HepG2 (cell line): ENCODE results near the gene FAAP20. TPM values are rescaled to one million over a fixed set of nuclear protein-coding genes. Genes with fewer than 3 reads are reported as not detected.
A peak's percentile ranks its signal among the peaks of the same experiment; 100 is the strongest.

Experiments
- CBX5 ChIP-seq: sonication (generic); formaldehyde crosslinking; IDR thresholded peaks from 2 replicates; pipeline ENCODE4 v1.4.0; 2020; ENCODE audit warnings: missing genetic modification reagents, borderline replicate concordance
- CSRNP2 ChIP-seq: sonication (generic); formaldehyde crosslinking; conservative IDR thresholded peaks from 2 replicates; pipeline ENCODE4 v1.8.0; 2022; ENCODE audit warnings: low read depth, missing genetic modification reagents
- ELF4 ChIP-seq: sonication (generic); formaldehyde crosslinking; IDR thresholded peaks from 2 replicates; pipeline ENCODE4 v1.5.0; 2020; ENCODE audit warnings: missing genetic modification reagents, mild to moderate bottlenecking, moderate library complexity, borderline replicate concordance
- EP300 ChIP-seq, 3 experiments: sonication (generic) in 1 of 3; formaldehyde crosslinking in 1 of 3; IDR thresholded peaks; 2 replicates each; pipeline versions ENCODE4 v1.5.1 to v1.6.1; 2011 to 2020; ENCODE audit warnings: low read depth in 2 of 3, low read length in 2 of 3, borderline replicate concordance in 1 of 3, improper control_type of control experiment in 1 of 3, mild to moderate bottlenecking in 1 of 3, missing genetic modification reagents in 1 of 3, moderate library complexity in 1 of 3
- HCFC1 ChIP-seq: fragments of 150-350 bp; IDR thresholded peaks from 2 replicates; pipeline ENCODE4 v1.6.1; 2014; ENCODE audit warnings: low read depth, low read length
- KDM3A ChIP-seq: IDR thresholded peaks from 2 replicates; pipeline ENCODE4 v1.6.1; 2018; ENCODE audit warnings: low read depth, missing compliant biosample characterization
- KDM5B ChIP-seq: sonication (generic); formaldehyde crosslinking; IDR thresholded peaks from 2 replicates; pipeline ENCODE4 v1.4.0; 2020; ENCODE audit warnings: missing genetic modification reagents, mild to moderate bottlenecking, borderline replicate concordance
- MYPOP ChIP-seq: sonication (generic); formaldehyde crosslinking; IDR thresholded peaks from 2 replicates; pipeline ENCODE4 v1.8.1; 2023; ENCODE audit warnings: mild to moderate bottlenecking, moderate library complexity, missing genetic modification reagents
- NR0B2 ChIP-seq: sonication (generic); formaldehyde crosslinking; IDR thresholded peaks from 2 replicates; pipeline ENCODE4 v1.4.0; 2020; ENCODE audit warnings: mild to moderate bottlenecking, missing genetic modification reagents
- RFX5 ChIP-seq: IDR thresholded peaks from 2 replicates; pipeline ENCODE4 v1.6.1; 2011; ENCODE audit warnings: low read depth, low read length, improper control_type of control experiment
- TEAD3 ChIP-seq: optimal IDR thresholded peaks from 2 replicates; pipeline ENCODE3; 2016; ENCODE audit warnings: borderline replicate concordance
- TFDP2 ChIP-seq: sonication (generic); formaldehyde crosslinking; IDR thresholded peaks from 2 replicates; pipeline ENCODE4 v1.4.0; 2020; ENCODE audit warnings: missing genetic modification reagents
- THAP11 ChIP-seq: IDR thresholded peaks from 2 replicates; pipeline ENCODE4 v1.6.1; 2016; ENCODE audit warnings: missing biosample characterization, missing genetic modification reagents
- YY1 ChIP-seq: IDR thresholded peaks from 2 replicates; pipeline ENCODE4 v1.6.1; 2011; ENCODE audit warnings: low read length, low read depth, moderate library complexity, mild to moderate bottlenecking; ENCODE audit not compliant: insufficient read depth, insufficient replicate concordance
- ZFP62 ChIP-seq: sonication (generic); formaldehyde crosslinking; IDR thresholded peaks from 2 replicates; pipeline ENCODE4 v1.4.0; 2020; ENCODE audit warnings: missing genetic modification reagents
- ZNF225 ChIP-seq: sonication (generic); formaldehyde crosslinking; IDR thresholded peaks from 2 replicates; pipeline ENCODE4 v1.4.0; 2020; ENCODE audit warnings: mild to moderate bottlenecking, missing genetic modification reagents
- ZNF574 ChIP-seq: sonication (generic); formaldehyde crosslinking; IDR thresholded peaks from 2 replicates; pipeline ENCODE4 v1.4.0; 2020; ENCODE audit warnings: missing genetic modification reagents
- ZNF780A ChIP-seq: sonication (generic); formaldehyde crosslinking; IDR thresholded peaks from 2 replicates; pipeline ENCODE4 v1.8.0; 2022; ENCODE audit warnings: mild to moderate bottlenecking, missing genetic modification reagents, moderate library complexity
- ZSCAN5A ChIP-seq: sonication (generic); formaldehyde crosslinking; IDR thresholded peaks from 2 replicates; pipeline ENCODE4 v1.8.0; 2022; ENCODE audit warnings: mild to moderate bottlenecking, missing genetic modification reagents, borderline replicate concordance
- polyA plus RNA-seq, 8 experiments: library from polyadenylated mRNA; depleted of rRNA in 3 of 8; stranded (reverse) in 7 of 8; unstranded in 1 of 8; fragments of >200 nt; fragmentation: Illumina TruSeq in 4 of 8; extraction: Trizol in 4 of 8; gene quantifications; 2 replicates each; pipeline versions ENCODE4 v1.2.1 to v1.2.3, GENCODE V29; 2011 to 2016; ENCODE audit warnings: low read depth in 4 of 8, missing spikeins in 1 of 8, mixed read lengths in 1 of 8; ENCODE audit not compliant: insufficient read depth in 1 of 8
- total RNA-seq, 5 experiments: library from RNA; depleted of rRNA; stranded (reverse); fragments of >200 nt; fragmentation: Illumina TruSeq; extraction: Trizol; gene quantifications; 2 replicates each; pipeline ENCODE4 v1.2.3, GENCODE V29; 2016; ENCODE audit warnings: low read depth in 1 of 5

Gene FAAP20
- total and polyA plus RNA-seq, 2 of the 13 experiments (the other 11 are each of a cell fraction or from before 2014, with no cell fraction given): 9.6 to 10.8 TPM

- TF ChIP-seq ZNF574 (CRISPR knock-in tag) (peak; percentile 25), MYPOP (CRISPR knock-in tag) (peak; percentile 72; the same call in 1 of the 2 replicates), THAP11 (CRISPR knock-in tag) (0 out of 2 replicates have a peak, but pooled peaks have one; percentile 30), RFX5 (peak; percentile 34; the same call in 1 of the 2 replicates), CSRNP2 (CRISPR knock-in tag) (no peak), ZNF225 (CRISPR knock-in tag) (0 out of 2 replicates have a peak, but pooled peaks have one; percentile 41), CBX5 (CRISPR knock-in tag) (no peak), KDM3A (no peak), YY1 (peak; percentile 57), TFDP2 (CRISPR knock-in tag) (0 out of 2 replicates have a peak, but pooled peaks have one; percentile 22), KDM5B (CRISPR knock-in tag) (peak; percentile 38; the same call in 1 of the 2 replicates), ZSCAN5A (CRISPR knock-in tag) (no peak), TEAD3 (CRISPR knock-in tag) (peak; percentile 77), HCFC1 (no peak), ZFP62 (CRISPR knock-in tag) (no peak), ELF4 (CRISPR knock-in tag) (no peak), EP300 (IDR thresholded peaks at IDR 0.05; ENCODE audit: low read depth in 2 of 2, low read length in 2 of 2) (peak in 1 of 2 experiments; percentile 48; a peak in 1 of 4 replicates), EP300 (CRISPR knock-in tag; IDR thresholded peaks at IDR 0.05; ENCODE audit: borderline replicate concordance) (no peak), NR0B2 (CRISPR knock-in tag) (no peak), ZNF780A (CRISPR knock-in tag) (no peak)
Measured at GRCh38 chr1:2227346-2228156, 33.0 kb upstream of the FAAP20 start (continued).
